ENCODE measurements around the gene ZC3H13.

DNA sequence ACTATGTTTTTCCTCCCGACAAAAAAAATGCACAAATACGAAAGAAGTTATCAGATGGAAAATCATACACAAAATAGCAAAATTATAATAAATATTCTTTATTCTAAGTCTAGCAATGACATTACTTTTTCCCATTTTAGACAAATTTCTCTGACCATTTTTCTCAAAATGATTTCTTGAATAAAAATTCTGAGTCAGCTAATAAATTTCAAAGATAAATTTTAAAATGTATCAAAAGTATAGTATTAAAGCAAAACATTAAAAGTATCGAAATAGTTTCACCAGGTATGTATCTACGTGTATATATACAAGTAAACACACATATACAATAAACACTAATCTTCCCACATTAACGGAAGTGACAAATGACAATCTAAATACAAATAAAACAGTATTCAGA lies 8.9 kb downstream of the ZC3H13 start:
- TF ChIP-seq, protein P1, sequence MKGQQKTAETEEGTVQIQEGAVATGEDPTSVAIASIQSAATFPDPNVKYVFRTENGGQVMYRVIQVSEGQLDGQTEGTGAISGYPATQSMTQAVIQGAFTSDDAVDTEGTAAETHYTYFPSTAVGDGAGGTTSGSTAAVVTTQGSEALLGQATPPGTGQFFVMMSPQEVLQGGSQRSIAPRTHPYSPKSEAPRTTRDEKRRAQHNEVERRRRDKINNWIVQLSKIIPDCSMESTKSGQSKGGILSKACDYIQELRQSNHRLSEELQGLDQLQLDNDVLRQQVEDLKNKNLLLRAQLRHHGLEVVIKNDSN (IDR thresholded peaks at IDR 0.05), result no peak
- TF ChIP-seq CEBPB (IDR thresholded peaks at IDR 0.05), result no peak
- TF ChIP-seq FOXM1 (IDR thresholded peaks at IDR 0.05; ENCODE audit: borderline replicate concordance, low read depth), result no peak
- no peak for TF ChIP-seq TAF1 (IDR thresholded peaks at IDR 0.05; ENCODE audit: low read depth)
- TF ChIP-seq, protein P2, sequence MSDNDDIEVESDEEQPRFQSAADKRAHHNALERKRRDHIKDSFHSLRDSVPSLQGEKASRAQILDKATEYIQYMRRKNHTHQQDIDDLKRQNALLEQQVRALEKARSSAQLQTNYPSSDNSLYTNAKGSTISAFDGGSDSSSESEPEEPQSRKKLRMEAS (IDR thresholded peaks at IDR 0.05), result no peak

Measured in Ishikawa (cell line).